ENCODE results near the gene N4BP2L2. TPM values are rescaled to one million over a fixed set of nuclear protein-coding genes. Genes with fewer than 3 reads are reported as not detected.

Gene N4BP2L2
- total RNA-seq, 1 experiment from 2014 or later = 61.4 TPM

DNA sequence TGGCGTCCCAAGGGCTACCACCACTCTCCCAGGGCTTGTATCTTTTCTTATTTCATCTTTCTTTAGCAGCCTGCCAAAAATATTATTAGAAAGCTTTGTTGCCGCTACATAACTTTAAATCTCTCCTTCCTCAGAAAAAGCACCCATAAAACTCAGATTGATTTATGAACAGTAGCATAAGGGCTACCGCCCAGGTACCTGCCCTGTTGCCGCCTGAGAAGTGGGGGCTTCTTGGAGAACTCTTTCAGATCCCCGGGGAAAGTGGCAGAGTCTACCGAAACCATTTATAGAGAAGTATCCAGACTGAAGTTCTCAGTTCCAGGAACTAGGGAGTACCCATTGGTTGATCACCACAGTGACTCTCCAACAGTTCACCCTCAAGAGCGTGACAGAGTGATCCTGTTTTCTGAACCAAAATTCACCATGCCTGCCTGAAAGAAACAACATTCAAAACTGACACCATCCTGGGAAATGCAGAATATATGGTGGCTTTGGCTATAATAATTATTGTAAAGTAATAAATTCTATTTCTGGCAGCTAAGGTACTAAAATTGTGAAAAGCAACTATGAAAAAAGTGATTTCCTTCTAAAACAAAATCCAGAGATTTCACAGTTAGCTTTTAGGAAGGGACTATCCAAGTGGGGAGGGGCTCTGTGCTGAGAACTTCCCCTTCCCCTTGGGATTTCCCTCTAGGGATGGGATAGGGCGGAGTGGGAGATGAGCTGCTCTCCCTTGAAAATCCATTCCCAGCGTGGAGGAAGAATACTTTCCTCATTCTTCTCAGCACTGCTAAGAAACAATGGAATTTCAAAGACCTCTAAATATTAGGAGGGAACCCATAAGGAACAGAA lies 109.8 kb downstream of the N4BP2L2 start:
- Histone ChIP-seq H3K56ac (ENCODE audit: insufficient read length, low read depth, low read length) (no peak overlapping the region), H2BK15ac (ENCODE audit: low read depth, low read length) (no peak overlapping the region; the same call in 1 of the 2 replicates), H4K8ac (replicated peaks; ENCODE audit: insufficient read length, low read depth, low read length) (no peak overlapping the region), H3K4me1 (ENCODE audit: insufficient read depth, low read length) (peaks cover 3% of the 10 kb centered on the region; the same call in 1 of the 2 replicates), H3T11ph (ENCODE audit: low read length) (no peak overlapping the region), H2BK12ac (ENCODE audit: insufficient read length, low read depth, low read length) (peak overlapping the region; percentile 55), H3K23me2 (ENCODE audit: insufficient read length, low read depth, low read length, poor library complexity, severe bottlenecking) (peaks cover 17% of the 10 kb centered on the region), H3K27ac (ENCODE audit: insufficient read length, low read depth, low read length) (no peak overlapping the region), H3K4me2 (ENCODE audit: insufficient read depth, insufficient read length, low read length) (peak overlapping the region; percentile 46), H4K5ac (ENCODE audit: insufficient read length, low read depth, low read length) (no peak overlapping the region), H2BK120ac (ENCODE audit: low read depth, low read length, poor library complexity, severe bottlenecking) (no peak overlapping the region), H2BK20ac (ENCODE audit: low read depth, low read length, poor library complexity, severe bottlenecking) (no peak overlapping the region), H2AK5ac (ENCODE audit: insufficient read length, low read length) (no peak overlapping the region), H3K9me3 (ENCODE audit: control insufficient read depth, low read depth, low read length) (no peaks in the 10 kb centered on the region), H3K79me1 (ENCODE audit: insufficient read depth, low read depth, low read length, poor library complexity, severe bottlenecking) (no peaks in the 10 kb centered on the region), H2AFZ (ENCODE audit: low read length) (no peak overlapping the region), H4K91ac (ENCODE audit: insufficient read length, low read depth, low read length) (no peak overlapping the region), H4K20me1 (ENCODE audit: control insufficient read depth, insufficient read depth, insufficient read length) (no peaks in the 10 kb centered on the region), H3K79me2 (ENCODE audit: insufficient read depth, low read length) (no peaks in the 10 kb centered on the region), H3K18ac (ENCODE audit: insufficient read length, low read depth, low read length) (no peak overlapping the region), H3K4ac (ENCODE audit: low read depth, low read length) (no peak overlapping the region), H3K27me3 (ENCODE audit: insufficient read depth, low read length) (peaks cover 4% of the 10 kb centered on the region), H3K14ac (ENCODE audit: insufficient read depth, low read length) (no peak overlapping the region), H2BK5ac (ENCODE audit: insufficient read length, low read length) (no peak overlapping the region), H3K9ac (ENCODE audit: extremely low read depth, insufficient read length, low read length) (no peak overlapping the region), H3K23ac (ENCODE audit: insufficient read length, low read depth, low read length) (no peak overlapping the region)
- Mint-ChIP-seq H3K4me3 (peak overlapping the region; percentile 74 to 80), H3K27me3 (ENCODE audit: low read depth) (peaks cover 19% of the 10 kb centered on the region), H3K4me1 (peaks cover 23 to 24% of the 10 kb centered on the region in 2 experiments), H3K36me3 (ENCODE audit: insufficient read depth in 1 of 3, low read depth in 3 of 3) (peaks cover 2 to 3% (median 3%) of the 10 kb centered on the region in 3 experiments; a peak in 4 of 7 replicates), H3K27ac (no peak overlapping the region), H3K9me3 (no peaks in the 10 kb centered on the region; a peak in 1 of 5 replicates)
- no peak for DNase-seq
- no CpG with 5 or more reads among the region's 9 CpGs for WGBS (ENCODE audit: extremely low coverage, insufficient read length, low lambda C conversion rate)
- TF ChIP-seq, protein P1, sequence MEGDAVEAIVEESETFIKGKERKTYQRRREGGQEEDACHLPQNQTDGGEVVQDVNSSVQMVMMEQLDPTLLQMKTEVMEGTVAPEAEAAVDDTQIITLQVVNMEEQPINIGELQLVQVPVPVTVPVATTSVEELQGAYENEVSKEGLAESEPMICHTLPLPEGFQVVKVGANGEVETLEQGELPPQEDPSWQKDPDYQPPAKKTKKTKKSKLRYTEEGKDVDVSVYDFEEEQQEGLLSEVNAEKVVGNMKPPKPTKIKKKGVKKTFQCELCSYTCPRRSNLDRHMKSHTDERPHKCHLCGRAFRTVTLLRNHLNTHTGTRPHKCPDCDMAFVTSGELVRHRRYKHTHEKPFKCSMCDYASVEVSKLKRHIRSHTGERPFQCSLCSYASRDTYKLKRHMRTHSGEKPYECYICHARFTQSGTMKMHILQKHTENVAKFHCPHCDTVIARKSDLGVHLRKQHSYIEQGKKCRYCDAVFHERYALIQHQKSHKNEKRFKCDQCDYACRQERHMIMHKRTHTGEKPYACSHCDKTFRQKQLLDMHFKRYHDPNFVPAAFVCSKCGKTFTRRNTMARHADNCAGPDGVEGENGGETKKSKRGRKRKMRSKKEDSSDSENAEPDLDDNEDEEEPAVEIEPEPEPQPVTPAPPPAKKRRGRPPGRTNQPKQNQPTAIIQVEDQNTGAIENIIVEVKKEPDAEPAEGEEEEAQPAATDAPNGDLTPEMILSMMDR (conservative IDR thresholded peaks at IDR 0.05) = no peak
